Cardiac fibroblast (primary cell): ENCODE measurements around the gene ZNF526.

Experiments used
- DNase-seq, 2 donors: peaks; one replicate each; pipeline versions ENCODE4 v3.0.0 to v3.0.0-alpha.2; 2010; ENCODE audit warnings: low read depth in 2 of 2
- H3K4me3 ChIP-seq, 2 donors: replicated peaks in 1 of 2; 1 replicate in 1 of 2; 2 replicates in 1 of 2; pipeline ENCODE4 v1.5.1; 2011; ENCODE audit warnings: low read depth in 2 of 2, low read length in 2 of 2, mild to moderate bottlenecking in 2 of 2, moderate library complexity in 1 of 2
- CTCF ChIP-seq: IDR thresholded peaks from one replicate; pipeline ENCODE4 v1.5.1; 2011; ENCODE audit warnings: low read depth, mild to moderate bottlenecking, low read length, inconsistent platforms

Gene ZNF526

GRCh38 chr19:42267644-42268141 is 47.6 kb downstream of the ZNF526 start:
- peak overlapping the region; percentile 50 to 77 for H3K4me3 ChIP-seq
- DNase-seq = peak in 1 of 2 donors; percentile 34
- TF ChIP-seq CTCF = no peak

GRCh38 chr19:42268142-42268703 is 48.1 kb downstream of the ZNF526 start:
- peak overlapping the region; percentile 77 to 87 for H3K4me3 ChIP-seq
- DNase-seq = peak; percentile 100
- no peak for TF ChIP-seq CTCF

- DNase-seq = peak; percentile 100
- H3K4me3 ChIP-seq = peak within 1 kb of the TSS; percentile 77 to 87
- no peak for TF ChIP-seq CTCF
Observed at GRCh38 chr19:42268704-42269477, 48.8 kb downstream of the ZNF526 start, which contains the start of gene CIC. Gene CIC (plus strand): TSS chr19:42269252. CDS start chr19:42271784, 2,532 bp downstream.

- no peak for TF ChIP-seq CTCF
- DNase-seq = peak in 1 of 2 donors; percentile 20
- H3K4me3 ChIP-seq = peak overlapping the region; percentile 62 to 74
Observed at GRCh38 chr19:42269478-42270345, 49.6 kb downstream of the ZNF526 start.

GRCh38 chr19:42270346-42271044 is 50.4 kb downstream of the ZNF526 start:
- DNase-seq = peak; percentile 67 to 84
- H3K4me3 ChIP-seq = peak overlapping the region; percentile 62 to 74

More at GRCh38 chr19:42270346-42271044, 50.4 kb downstream of the ZNF526 start:
- no peak for TF ChIP-seq CTCF
